Activated CD4-positive, alpha-beta memory T cell treated with anti-CD3 and anti-CD28 coated beads for 36 hours (primary cell): Measurements from ENCODE around the gene TOB2. TPM values are rescaled to one million over a fixed set of nuclear protein-coding genes. Genes with fewer than 3 reads are reported as not detected.

Experiments used
- CTCF ChIA-PET: fragments of 350-600 bp; sonication (Branson Sonifier 250); formaldehyde crosslinking; loops from one replicate; lab custom pipeline; 2021; ENCODE audit warnings: antibody characterized with exemption, inconsistent platforms; lab: Charles Lee
- POLR2A ChIA-PET: fragments of 350-600 bp; sonication (Branson Sonifier 250); formaldehyde crosslinking; loops from one replicate; lab custom pipeline; 2021; ENCODE audit warnings: antibody characterized with exemption; lab: Charles Lee
- DNase-seq: peaks from one replicate; pipeline ENCODE4 v3.0.0-alpha.2; 2020
- H3K27ac Mint-ChIP-seq: one replicate; pipeline ENCODE4 v1.8.0; 2021; ENCODE audit warnings: mixed read lengths
- H3K27me3 Mint-ChIP-seq: one replicate; pipeline ENCODE4 v1.8.0; 2021; ENCODE audit warnings: mixed read lengths
- H3K36me3 Mint-ChIP-seq: one replicate; pipeline ENCODE4 v1.8.0; 2021; ENCODE audit warnings: mixed read lengths
- H3K4me1 Mint-ChIP-seq: one replicate; pipeline ENCODE4 v1.8.0; 2021; ENCODE audit warnings: low read depth, mixed read lengths
- H3K4me3 Mint-ChIP-seq: one replicate; pipeline ENCODE4 v1.8.0; 2021; ENCODE audit warnings: mild to moderate bottlenecking, mixed read lengths
- H3K9me3 Mint-ChIP-seq: one replicate; pipeline ENCODE4 v1.8.0; 2021; ENCODE audit warnings: mixed read lengths
- intact Hi-C: fragments of 100-400 bp; cut with micrococcal nuclease; formaldehyde crosslinking; loops from one replicate; pipeline ENCODE4 v1.15.1; 2023
- total RNA-seq, 2 experiments: library from RNA; stranded (reverse); gene quantifications; one replicate each; pipeline ENCODE4 v1.2.3, GENCODE V29; 2021

TOB2 gene
- total RNA-seq, 2 experiments from 2014 or later: 34.2 TPM

GRCh38 chr22:41480397-41480735 lies 33.8 kb upstream of the TOB2 start:
- intact Hi-C loops: no loop called here

GRCh38 chr22:41479671-41480396 lies 33.2 kb upstream of the TOB2 start:
- no peaks in the 10 kb centered on the region for H3K36me3 Mint-ChIP-seq
- H3K27ac Mint-ChIP-seq: no peak overlapping the region
- intact Hi-C loops: no loop called here

More at GRCh38 chr22:41480397-41480735, 33.8 kb upstream of the TOB2 start:
- ChIA-PET CTCF (interaction anchor here (1.5 kb wide), 1 partner anchor 77 kb away, joined by 5 read pairs; no protein-coding TSS in a partner anchor), POLR2A (no interaction called here)
- Mint-ChIP-seq H3K27me3 (no peaks in the 10 kb centered on the region), H3K36me3 (no peaks in the 10 kb centered on the region), H3K27ac (no peak overlapping the region), H3K4me3 (no peak overlapping the region), H3K9me3 (no peaks in the 10 kb centered on the region), H3K4me1 (peaks cover 33% of the 10 kb centered on the region)
- no peak for DNase-seq

GRCh38 chr22:41478891-41479521 lies 32.4 kb upstream of the TOB2 start:
- Mint-ChIP-seq H3K27ac (peak overlapping the region; percentile 8), H3K9me3 (no peaks in the 10 kb centered on the region), H3K4me1 (peaks cover 33% of the 10 kb centered on the region), H3K27me3 (no peaks in the 10 kb centered on the region), H3K36me3 (peaks cover under 1% of the 10 kb centered on the region), H3K4me3 (no peak overlapping the region)
- peak; percentile 25 for DNase-seq
- intact Hi-C loops: no loop called here
- ChIA-PET POLR2A (interaction anchor here (0.9 kb wide), 1 partner anchor 31 kb away, joined by 5 read pairs; no protein-coding TSS in a partner anchor), CTCF (interaction anchor here (0.6 to 1.6 kb wide), 5 partner anchors 10 to 79 kb away, joined by 3 to 6 read pairs (median 3); partner anchors contain the start of genes ACO2 and PHF5A)

More at GRCh38 chr22:41479671-41480396, 33.2 kb upstream of the TOB2 start:
- ChIA-PET CTCF (interaction anchor here (0.8 to 1.6 kb wide), 3 partner anchors 11 to 76 kb away, joined by 3 to 6 read pairs (median 5); partner anchors contain the start of genes ACO2 and PHF5A), POLR2A (no interaction called here)
- Mint-ChIP-seq H3K9me3 (no peaks in the 10 kb centered on the region), H3K4me1 (peaks cover 33% of the 10 kb centered on the region), H3K27me3 (no peaks in the 10 kb centered on the region), H3K4me3 (no peak overlapping the region)
- DNase-seq: no peak

- CTCF ChIA-PET: interaction anchor here (1.2 to 1.6 kb wide), 3 partner anchors 10 to 75 kb away, joined by 3 to 6 read pairs (median 4); partner anchors contain the start of genes ACO2 and PHF5A
- POLR2A ChIA-PET: interaction anchor here (0.9 kb wide), 1 partner anchor 30 kb away, joined by 5 read pairs; no protein-coding TSS in a partner anchor
- Mint-ChIP-seq H3K27me3 (no peaks in the 10 kb centered on the region), H3K4me3 (no peak overlapping the region), H3K27ac (peak overlapping the region; percentile 8), H3K9me3 (no peaks in the 10 kb centered on the region), H3K4me1 (peaks cover 37% of the 10 kb centered on the region), H3K36me3 (peaks cover 1% of the 10 kb centered on the region)
- no peak for DNase-seq
- intact Hi-C loops: no loop called here
Measured at GRCh38 chr22:41478473-41478872, 31.9 kb upstream of the TOB2 start.

- no peaks in the 10 kb centered on the region for H3K27me3 Mint-ChIP-seq
- H3K9me3 Mint-ChIP-seq: no peaks in the 10 kb centered on the region
Measured at GRCh38 chr22:41474872-41475451, 28.4 kb upstream of the TOB2 start.

GRCh38 chr22:41471568-41471967 lies 25.0 kb upstream of the TOB2 start:
- CTCF ChIA-PET: no interaction called here
- DNase-seq: no peak
- POLR2A ChIA-PET: no interaction called here
- Mint-ChIP-seq H3K36me3 (peaks cover 20% of the 10 kb centered on the region), H3K4me1 (peaks cover 50% of the 10 kb centered on the region), H3K27me3 (no peaks in the 10 kb centered on the region), H3K4me3 (no peak overlapping the region), H3K27ac (no peak overlapping the region), H3K9me3 (no peaks in the 10 kb centered on the region)
- intact Hi-C loops: no loop called here

More at GRCh38 chr22:41474872-41475451, 28.4 kb upstream of the TOB2 start:
- Mint-ChIP-seq H3K4me3 (no peak overlapping the region), H3K4me1 (peaks cover 42% of the 10 kb centered on the region), H3K27ac (no peak overlapping the region), H3K36me3 (peaks cover 4% of the 10 kb centered on the region)
- CTCF ChIA-PET: interaction anchor here (1.6 kb wide), 1 partner anchor 71 kb away, joined by 6 read pairs; no protein-coding TSS in a partner anchor
- DNase-seq: no peak
- intact Hi-C loops: no loop called here
- POLR2A ChIA-PET: interaction anchor here (1.6 kb wide), 1 partner anchor 11 kb away, joined by 3 read pairs; no protein-coding TSS in a partner anchor

GRCh38 chr22:41470886-41471285 lies 24.3 kb upstream of the TOB2 start:
- Mint-ChIP-seq H3K4me3 (peak overlapping the region; percentile 93), H3K4me1 (peaks cover 50% of the 10 kb centered on the region), H3K36me3 (peaks cover 25% of the 10 kb centered on the region), H3K9me3 (no peaks in the 10 kb centered on the region), H3K27me3 (no peaks in the 10 kb centered on the region), H3K27ac (peak overlapping the region; percentile 1)
- no peak for DNase-seq
- POLR2A ChIA-PET: no interaction called here
- intact Hi-C loops: no loop called here
- CTCF ChIA-PET: interaction anchor here (0.6 to 3.5 kb wide), 2 partner anchors 17 to 67 kb away, joined by 3 to 20 read pairs; no protein-coding TSS in a partner anchor

- H3K27me3 Mint-ChIP-seq: no peaks in the 10 kb centered on the region
- H3K27ac Mint-ChIP-seq: peak overlapping the region; percentile 99
- ChIA-PET CTCF (interaction anchor here (0.9 to 3.5 kb wide), 13 partner anchors 8 to 220 kb away, joined by 3 to 20 read pairs (median 5); partner anchors contain the start of genes RANGAP1, SNU13, TOB2 and ZC3H7B), POLR2A (interaction anchor here (0.7 to 3.0 kb wide), 14 partner anchors 8 to 446 kb away, joined by 3 to 57 read pairs (median 4); partner anchors contain the start of genes DESI1, PMM1, RANGAP1 and TEF)
- H3K9me3 Mint-ChIP-seq: no peaks in the 10 kb centered on the region
- intact Hi-C loops: loop anchor here (1.0 to 5.0 kb wide), 5 partner anchors 25 to 612 kb away; partner anchors contain the start of genes RANGAP1, ST13, XPNPEP3 and ZC3H7B
- DNase-seq: no peak
- peaks cover 37% of the 10 kb centered on the region for H3K36me3 Mint-ChIP-seq
- peak overlapping the region; percentile 93 for H3K4me3 Mint-ChIP-seq
- peaks cover 53% of the 10 kb centered on the region for H3K4me1 Mint-ChIP-seq
Measured at GRCh38 chr22:41469218-41469851, 22.7 kb upstream of the TOB2 start.

GRCh38 chr22:41468381-41469217 lies 22.0 kb upstream of the TOB2 start, which contains the start of the genes ACO2 and PHF5A:
TSS of gene ACO2 (plus strand) at chr22:41469117. CDS start at chr22:41469147, 30 bp downstream.
TSS of gene PHF5A (minus strand) at chr22:41468692. CDS start at chr22:41468653, 39 bp downstream.
- Mint-ChIP-seq H3K4me1 (peaks cover 51% of the 10 kb centered on the region), H3K27ac (peak within 1 kb of the TSS; percentile 99), H3K36me3 (peaks cover 41% of the 10 kb centered on the region), H3K4me3 (peak within 1 kb of the TSS; percentile 93), H3K27me3 (no peaks in the 10 kb centered on the region), H3K9me3 (no peaks in the 10 kb centered on the region)
- POLR2A ChIA-PET: interaction anchor here (0.8 to 3.0 kb wide), 22 partner anchors 9 to 517 kb away, joined by 3 to 57 read pairs (median 4); partner anchors contain the start of genes DESI1, PMM1, RANGAP1 and SNU13
- intact Hi-C loops: loop anchor here (1.0 to 5.0 kb wide), 8 partner anchors 20 to 611 kb away; partner anchors contain the start of genes DESI1, POLR3H, RANGAP1 and ST13
- CTCF ChIA-PET: interaction anchor here (0.5 to 3.5 kb wide), 14 partner anchors 9 to 221 kb away, joined by 3 to 20 read pairs (median 4); partner anchors contain the start of genes RANGAP1, SNU13, TOB2 and ZC3H7B
- peak; percentile 99 for DNase-seq

GRCh38 chr22:41461901-41462300 lies 15.3 kb upstream of the TOB2 start:
- H3K4me3 Mint-ChIP-seq: no peak overlapping the region
- peaks cover 45% of the 10 kb centered on the region for H3K36me3 Mint-ChIP-seq
- CTCF ChIA-PET: interaction anchor here (1.6 kb wide), 1 partner anchor 58 kb away, joined by 5 read pairs; no protein-coding TSS in a partner anchor
- intact Hi-C loops: no loop called here
- DNase-seq: no peak
- POLR2A ChIA-PET: interaction anchor here (1.5 to 2.5 kb wide), 2 partner anchors 14 to 16 kb away, joined by 3 to 14 read pairs; partner anchors contain the start of gene TOB2
- peaks cover 8% of the 10 kb centered on the region for H3K4me1 Mint-ChIP-seq
- H3K27ac Mint-ChIP-seq: no peak overlapping the region
- no peaks in the 10 kb centered on the region for H3K27me3 Mint-ChIP-seq
- no peaks in the 10 kb centered on the region for H3K9me3 Mint-ChIP-seq
